Endothelial cell of umbilical vein (primary cell): ENCODE results near the gene NLRC3. TPM values are rescaled to one million over a fixed set of nuclear protein-coding genes. Genes with fewer than 3 reads are reported as not detected.

Experiments
- BruUV-seq: library from RNA; stranded (reverse); fragments of 400-500 nt; replicated peaks from 2 replicates; lab custom pipeline; 2021; lab: Mats Ljungman, UMichigan
- CTCF ChIA-PET: fragments of 300-600, 350-600 bp; sonication (Branson Sonifier 250); formaldehyde crosslinking; loops from one replicate; lab custom pipeline; 2021; ENCODE audit warnings: antibody characterized with exemption, inconsistent platforms; lab: Charles Lee
- POLR2A ChIA-PET: fragments of 300-600, 350-600 bp; sonication (Branson Sonifier 250); formaldehyde crosslinking; loops from one replicate; lab custom pipeline; 2021; ENCODE audit warnings: antibody characterized with exemption, inconsistent platforms; lab: Charles Lee
- DNase-seq: peaks from one replicate; pipeline ENCODE4 v3.0.0-alpha.2; 2011; ENCODE audit warnings: low read depth, low spot score
- FAIRE-seq: peaks from 2 replicates; lab custom pipeline; 2011; peaks lifted over from hg19 to GRCh38; lab: Jason Lieb, UNC
- H2AFZ ChIP-seq: 2 replicates; pipeline ENCODE4 v1.6.0; 2012; ENCODE audit warnings: low read depth, low read length, control low read depth, inconsistent platforms
- H3K27ac ChIP-seq: 2 replicates; pipeline ENCODE4 v1.5.1; 2011; ENCODE audit warnings: low read depth, mild to moderate bottlenecking, control low read depth, low read length, moderate library complexity; ENCODE audit not compliant: insufficient read depth
- H3K27me3 ChIP-seq, 2 experiments: 2 replicates each; pipeline versions ENCODE4 v1.6.0 to v1.6.1; 2011; ENCODE audit warnings: low read length in 2 of 2, mixed read lengths in 1 of 2; ENCODE audit not compliant: control insufficient read depth in 2 of 2, insufficient read depth in 2 of 2
- H3K36me3 ChIP-seq, 2 experiments: 2 replicates in 1 of 2; 3 replicates in 1 of 2; pipeline ENCODE4 v1.5.1; 2011; ENCODE audit warnings: low read length in 2 of 2, mild to moderate bottlenecking in 1 of 2, moderate library complexity in 1 of 2; ENCODE audit not compliant: control insufficient read depth in 2 of 2, insufficient read depth in 2 of 2; ENCODE audit errors: extremely low read depth in 1 of 2
- H3K4me1 ChIP-seq: 3 replicates; pipeline ENCODE4 v1.5.1; 2011; ENCODE audit warnings: mild to moderate bottlenecking, low read length; ENCODE audit not compliant: control insufficient read depth, insufficient read depth; ENCODE audit errors: extremely low read depth
- H3K4me2 ChIP-seq: 2 replicates; pipeline ENCODE4 v1.6.1; 2011; ENCODE audit warnings: low read length, control low read depth, mixed read lengths; ENCODE audit not compliant: insufficient read depth
- H3K4me3 ChIP-seq, 3 experiments: fragments of 200-600 bp in 1 of 3; sonication (generic), shearing (Covaris generic) in 1 of 3; replicated peaks in 1 of 3; 2 replicates each; pipeline ENCODE4 v1.5.1; 2011 to 2016; ENCODE audit warnings: control low read depth in 3 of 3, low read length in 3 of 3, mild to moderate bottlenecking in 2 of 3, inconsistent platforms in 1 of 3, low read depth in 1 of 3, moderate library complexity in 1 of 3; ENCODE audit not compliant: insufficient read depth in 1 of 3
- H3K79me2 ChIP-seq: 2 replicates; pipeline ENCODE4 v1.6.0; 2012; ENCODE audit warnings: low read length, inconsistent platforms; ENCODE audit not compliant: control insufficient read depth, insufficient read depth
- H3K9ac ChIP-seq: replicated peaks from 2 replicates; pipeline ENCODE3; 2011; ENCODE audit warnings: low read length, control low read depth; ENCODE audit not compliant: insufficient read depth; ENCODE audit errors: extremely low read depth
- H3K9me1 ChIP-seq: replicated peaks from 3 replicates; pipeline ENCODE4 v1.6.0; 2011; ENCODE audit warnings: mild to moderate bottlenecking, low read length; ENCODE audit not compliant: control insufficient read depth, insufficient read depth; ENCODE audit errors: extremely low read depth
- H3K9me3 ChIP-seq: replicated peaks from 2 replicates; pipeline ENCODE4 v1.5.1; 2012; ENCODE audit warnings: low read length, inconsistent platforms; ENCODE audit not compliant: control insufficient read depth, insufficient read depth
- H4K20me1 ChIP-seq: replicated peaks from 2 replicates; pipeline ENCODE3; 2011; ENCODE audit warnings: mild to moderate bottlenecking, low read length; ENCODE audit not compliant: control insufficient read depth, insufficient read depth; ENCODE audit errors: extremely low read depth
- CTCF ChIP-seq, 2 donors: IDR thresholded peaks; 1 replicate in 1 of 2; 2 replicates in 1 of 2; pipeline ENCODE4 v1.5.1; 2011; ENCODE audit warnings: low read length in 2 of 2, mild to moderate bottlenecking in 2 of 2, moderate library complexity in 2 of 2, control low read depth in 1 of 2, inconsistent platforms in 1 of 2, low read depth in 1 of 2; ENCODE audit not compliant: insufficient read depth in 1 of 2; ENCODE audit errors: extremely low read depth in 1 of 2
- EZH2 ChIP-seq: IDR thresholded peaks from 2 replicates; pipeline ENCODE4 v1.6.1; 2012; ENCODE audit warnings: borderline replicate concordance, low read depth, mild to moderate bottlenecking, moderate library complexity, low read length, inconsistent platforms; ENCODE audit not compliant: severe bottlenecking
- FOS ChIP-seq: IDR thresholded peaks from 2 replicates; pipeline ENCODE4 v1.6.1; 2011; ENCODE audit warnings: mild to moderate bottlenecking, low read length, moderate library complexity, borderline replicate concordance; ENCODE audit not compliant: insufficient read depth
- GATA2 ChIP-seq: IDR thresholded peaks from 2 replicates; pipeline ENCODE4 v1.7.0; 2011; ENCODE audit warnings: low read depth, mild to moderate bottlenecking, moderate library complexity, mixed read lengths, low read length; ENCODE audit not compliant: insufficient read length, insufficient read depth
- JUN ChIP-seq: IDR thresholded peaks from 2 replicates; pipeline ENCODE4 v1.6.1; 2011; ENCODE audit warnings: borderline replicate concordance, low read depth; ENCODE audit not compliant: insufficient read length, insufficient read depth
- MYC ChIP-seq: IDR thresholded peaks from one replicate; pipeline ENCODE4 v1.6.1; 2011; ENCODE audit warnings: mild to moderate bottlenecking, low read depth, low read length
- POLR2A ChIP-seq: IDR thresholded peaks from 2 replicates; pipeline ENCODE4 v1.6.1; 2012; ENCODE audit warnings: low read depth, mild to moderate bottlenecking, control low read depth, low read length
- POLR2AphosphoS5 ChIP-seq: IDR thresholded peaks from 2 replicates; pipeline ENCODE4 v1.6.1; 2012; ENCODE audit warnings: low read depth, mild to moderate bottlenecking, control low read depth, low read length, moderate library complexity; ENCODE audit not compliant: insufficient read depth
- dilution Hi-C: fragments of 300-500 bp; cut with MboI; formaldehyde crosslinking; loops from one replicate; pipeline ENCODE4 v1.15.0; 2019; ENCODE audit warnings: low sequenced_read_pairs; ENCODE audit not compliant: extremely low pct_ligation_motif_present
- intact Hi-C: fragments of 100-400 bp; cut with micrococcal nuclease; formaldehyde crosslinking; loops from one replicate; pipeline ENCODE4 v1.10.0; 2022
- polyA plus RNA-seq, 4 experiments: library from polyadenylated mRNA; depleted of rRNA in 3 of 4; stranded (reverse) in 3 of 4; unstranded in 1 of 4; fragments of >200 nt; gene quantifications; 2 replicates each; pipeline versions ENCODE4 v1.2.1 to v1.2.3, GENCODE V29; 2011 to 2012; ENCODE audit warnings: missing spikeins in 1 of 4
- total RNA-seq: library from RNA; stranded (reverse); gene quantifications from 2 replicates; pipeline ENCODE4 v1.2.3, GENCODE V29; 2021
- TF ChIP-seq, protein P1 (sequence below): IDR thresholded peaks from 2 replicates; pipeline ENCODE4 v1.6.1; 2011; ENCODE audit not compliant: insufficient read depth, insufficient read length

NLRC3 gene
- total and polyA plus RNA-seq, 2 donors (not counting 3 experiments of a cell fraction or from before 2014, with no cell fraction given), result 0.84 to 3.4 TPM

DNA sequence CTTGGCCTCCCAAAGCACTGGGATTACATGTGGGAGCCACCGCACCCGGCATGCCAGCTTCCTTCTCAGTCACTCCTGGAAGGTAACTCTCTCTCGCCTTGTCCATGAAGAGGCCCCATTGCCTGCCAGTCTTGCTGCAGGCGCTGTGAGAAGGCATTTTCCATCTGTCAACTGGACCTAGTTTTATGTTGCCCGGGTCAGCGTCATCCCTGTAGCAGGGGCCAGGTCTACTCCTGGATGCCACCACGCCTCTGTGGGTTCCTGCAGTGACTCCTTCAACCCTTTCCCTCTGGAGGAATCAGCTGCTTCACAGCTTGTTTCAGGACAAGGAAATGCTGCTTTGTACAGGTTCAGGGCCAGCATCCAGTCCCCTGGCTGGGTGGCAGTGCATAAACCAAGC lies 2.6 kb upstream of the NLRC3 start:
- no peak overlapping the region for H2AFZ ChIP-seq
- peaks cover 10% of the 10 kb centered on the region for H3K4me1 ChIP-seq
- no peak overlapping the region for H3K27ac ChIP-seq
- dilution Hi-C loops (loop anchor here (5.0 kb wide), 1 partner anchor 42 kb away; no protein-coding TSS in a partner anchor), intact Hi-C loops (no loop called here)
- H3K9me3 ChIP-seq, result no peaks in the 10 kb centered on the region
- H3K4me2 ChIP-seq, result no peak overlapping the region
- H3K27me3 ChIP-seq, result no peaks in the 10 kb centered on the region
- H3K36me3 ChIP-seq, result no peaks in the 10 kb centered on the region
- H3K79me2 ChIP-seq, result no peaks in the 10 kb centered on the region
- no peak overlapping the region for H3K9ac ChIP-seq
- BruUV-seq, result no TSS peak
- no peak overlapping the region for H3K4me3 ChIP-seq
- ChIA-PET POLR2A (no interaction called here), CTCF (interaction anchor here (0.8 kb wide), 1 partner anchor 652 kb away, joined by 3 read pairs; no protein-coding TSS in a partner anchor)
- no peaks in the 10 kb centered on the region for H4K20me1 ChIP-seq
- FAIRE-seq (no peak), DNase-seq (no peak)
- TF ChIP-seq GATA2, result no peak
- no peak for TF ChIP-seq EZH2
- TF ChIP-seq POLR2A, result no peak
- TF ChIP-seq, protein P1, sequence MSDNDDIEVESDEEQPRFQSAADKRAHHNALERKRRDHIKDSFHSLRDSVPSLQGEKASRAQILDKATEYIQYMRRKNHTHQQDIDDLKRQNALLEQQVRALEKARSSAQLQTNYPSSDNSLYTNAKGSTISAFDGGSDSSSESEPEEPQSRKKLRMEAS, result no peak
- TF ChIP-seq POLR2AphosphoS5, result no peak
- no peak for TF ChIP-seq MYC
- TF ChIP-seq FOS, result no peak
- no peak for TF ChIP-seq CTCF (IDR thresholded peaks at IDR 0.05; ENCODE audit: extremely low read depth in 1 of 2, insufficient read depth in 1 of 2, low read depth in 1 of 2, low read length in 2 of 2)
- no peak for TF ChIP-seq JUN
- H3K9me1 ChIP-seq, result no peaks in the 10 kb centered on the region
